Suprapubic skin (tissue), 4 donors: Measurements from ENCODE around the gene SCT. TPM values are rescaled to one million over a fixed set of nuclear protein-coding genes. Genes with fewer than 3 reads are reported as not detected.

Experiments
- DNase-seq, 2 donors: peaks; one replicate each; pipeline ENCODE4 v3.0.0-alpha.2; 2019; ENCODE audit warnings: low spot score in 2 of 2
- H3K27ac ChIP-seq: fragments of 200-600 bp; sonication (generic); one replicate; pipeline ENCODE4 v1.5.1; 2019
- H3K27me3 ChIP-seq: fragments of 200-600 bp; sonication (generic); one replicate; pipeline ENCODE4 v1.5.1; 2019
- H3K36me3 ChIP-seq: fragments of 200-600 bp; sonication (generic); one replicate; pipeline ENCODE4 v1.5.1; 2019
- H3K4me1 ChIP-seq: fragments of 200-600 bp; sonication (generic); one replicate; pipeline ENCODE4 v1.5.1; 2019
- H3K4me3 ChIP-seq: fragments of 200-600 bp; sonication (generic); one replicate; pipeline ENCODE4 v1.5.1; 2019; ENCODE audit warnings: mild to moderate bottlenecking
- H3K9me3 ChIP-seq: fragments of 200-600 bp; sonication (generic); one replicate; pipeline ENCODE4 v1.5.1; 2019
- CTCF ChIP-seq, 2 donors: fragments of 200-600 bp in 1 of 2; fragments of 450-650 bp in 1 of 2; sonication (generic) in 1 of 2; IDR thresholded peaks; one replicate each; pipeline ENCODE4 v1.5.1; 2016 to 2019; ENCODE audit warnings: antibody characterized with exemption in 2 of 2, mild to moderate bottlenecking in 1 of 2, moderate library complexity in 1 of 2
- EP300 ChIP-seq: sonication (generic); formaldehyde crosslinking; IDR thresholded peaks from one replicate; pipeline ENCODE4 v1.6.1; 2017; ENCODE audit warnings: antibody characterized with exemption
- POLR2A ChIP-seq, 2 donors: fragments of 450-650 bp; IDR thresholded peaks; one replicate each; pipeline ENCODE4 v1.6.1; 2017; ENCODE audit warnings: antibody characterized with exemption in 2 of 2, mild to moderate bottlenecking in 2 of 2, moderate library complexity in 2 of 2
- POLR2AphosphoS5 ChIP-seq, 3 donors: sonication (generic); formaldehyde crosslinking; IDR thresholded peaks; one replicate each; pipeline ENCODE4 v1.6.1; 2017; ENCODE audit warnings: antibody characterized with exemption in 3 of 3
- WGBS: methylation state at CpG from one replicate; pipeline ENCODE4 v1.1.5; 2018; 5-methylcytosine and 5-hydroxymethylcytosine counted together
- total RNA-seq, 4 donors: library from RNA; depleted of rRNA; stranded (reverse); fragments of >200 nt; gene quantifications; one replicate each; pipeline ENCODE4 v1.1.0, GENCODE V29; 2016

SCT gene
- total RNA-seq, 4 donors from 2014 or later, result not detected

GRCh38 chr11:592501-592900 is 34.5 kb downstream of the SCT start:
- H3K4me1 ChIP-seq, result no peaks in the 10 kb centered on the region
- no peaks in the 10 kb centered on the region for H3K9me3 ChIP-seq
- WGBS, result 97% methylated on average over 22 of the region's 22 CpGs
- TF ChIP-seq EP300 (no peak), POLR2A (IDR thresholded peaks at IDR 0.05) (no peak), CTCF (IDR thresholded peaks at IDR 0.05) (no peak)
- H3K27me3 ChIP-seq, result no peaks in the 10 kb centered on the region
- DNase-seq, result no peak
- no peak overlapping the region for H3K4me3 ChIP-seq
- no peak overlapping the region for H3K27ac ChIP-seq
- H3K36me3 ChIP-seq, result peaks cover 98% of the 10 kb centered on the region

GRCh38 chr11:590997-591396 is 36.0 kb downstream of the SCT start:
- Histone ChIP-seq H3K27me3 (no peaks in the 10 kb centered on the region), H3K9me3 (no peaks in the 10 kb centered on the region), H3K4me1 (no peaks in the 10 kb centered on the region), H3K27ac (no peak overlapping the region), H3K4me3 (no peak overlapping the region), H3K36me3 (peaks cover 98% of the 10 kb centered on the region)
- DNase-seq, result no peak
- TF ChIP-seq EP300, result no peak
- TF ChIP-seq CTCF (IDR thresholded peaks at IDR 0.05), result no peak
- no peak for TF ChIP-seq POLR2A (IDR thresholded peaks at IDR 0.05)
- no peak for TF ChIP-seq POLR2AphosphoS5 (IDR thresholded peaks at IDR 0.05)
- 76% methylated on average over 11 of the region's 11 CpGs for WGBS

- H3K36me3 ChIP-seq, result peaks cover 92% of the 10 kb centered on the region
- DNase-seq, result no peak
- TF ChIP-seq CTCF (IDR thresholded peaks at IDR 0.05) (no peak), EP300 (no peak), POLR2AphosphoS5 (IDR thresholded peaks at IDR 0.05) (no peak), POLR2A (IDR thresholded peaks at IDR 0.05) (no peak)
- H3K27ac ChIP-seq, result no peak overlapping the region
- H3K27me3 ChIP-seq, result no peaks in the 10 kb centered on the region
- H3K9me3 ChIP-seq, result no peaks in the 10 kb centered on the region
- 93% methylated on average over 25 of the region's 26 CpGs for WGBS
- no peak overlapping the region for H3K4me3 ChIP-seq
- H3K4me1 ChIP-seq, result no peaks in the 10 kb centered on the region
Observed at GRCh38 chr11:589798-590197, 37.2 kb downstream of the SCT start.

GRCh38 chr11:587978-588380 is 39.0 kb downstream of the SCT start:
- Histone ChIP-seq H3K9me3 (no peaks in the 10 kb centered on the region), H3K27me3 (no peaks in the 10 kb centered on the region), H3K36me3 (peaks cover 90% of the 10 kb centered on the region), H3K4me3 (no peak overlapping the region), H3K4me1 (no peaks in the 10 kb centered on the region), H3K27ac (no peak overlapping the region)
- TF ChIP-seq POLR2AphosphoS5 (IDR thresholded peaks at IDR 0.05) (no peak), EP300 (no peak), CTCF (IDR thresholded peaks at IDR 0.05) (no peak), POLR2A (IDR thresholded peaks at IDR 0.05) (no peak)
- 72% methylated on average over 6 of the region's 6 CpGs for WGBS
- DNase-seq, result no peak

- Histone ChIP-seq H3K27me3 (no peaks in the 10 kb centered on the region), H3K36me3 (peaks cover 90% of the 10 kb centered on the region), H3K27ac (no peak overlapping the region), H3K4me1 (no peaks in the 10 kb centered on the region), H3K9me3 (no peaks in the 10 kb centered on the region), H3K4me3 (no peak overlapping the region)
- TF ChIP-seq POLR2A (IDR thresholded peaks at IDR 0.05), result no peak
- no peak for TF ChIP-seq CTCF (IDR thresholded peaks at IDR 0.05)
- TF ChIP-seq EP300, result no peak
- TF ChIP-seq POLR2AphosphoS5 (IDR thresholded peaks at IDR 0.05), result no peak
- DNase-seq, result no peak
- WGBS, result 77% methylated on average over 6 of the region's 8 CpGs
Observed at GRCh38 chr11:587546-587945, 39.4 kb downstream of the SCT start.
